Peyer's patch (tissue), 4 donors: ENCODE results near the gene ST8SIA3. TPM values are rescaled to one million over a fixed set of nuclear protein-coding genes. Genes with fewer than 3 reads are reported as not detected.

Source experiments
- DNase-seq, 3 donors: peaks; one replicate each; pipeline ENCODE4 v3.0.0-alpha.2; 2017 to 2019
- H3K27ac ChIP-seq, 4 donors: fragments of 200-600 bp; sonication (generic); one replicate each; pipeline ENCODE4 v1.5.1; 2016 to 2019
- H3K27me3 ChIP-seq, 2 donors: fragments of 200-600 bp; sonication (generic); one replicate each; pipeline ENCODE4 v1.5.1; 2019
- H3K36me3 ChIP-seq, 3 donors: fragments of 200-600 bp; sonication (generic); one replicate each; pipeline ENCODE4 v1.5.1; 2016 to 2019
- H3K4me1 ChIP-seq, 4 donors: fragments of 200-600 bp; sonication (generic); one replicate each; pipeline ENCODE4 v1.5.1; 2016 to 2019
- H3K4me3 ChIP-seq, 4 donors: fragments of 200-600 bp; sonication (generic); 1 replicate in 3 of 4; 2 replicates in 1 of 4; pipeline ENCODE4 v1.5.1; 2016 to 2019; ENCODE audit warnings: mild to moderate bottlenecking in 1 of 4
- H3K9me3 ChIP-seq, 4 donors: fragments of 200-600 bp; sonication (generic); one replicate each; pipeline ENCODE4 v1.5.1; 2016 to 2019; ENCODE audit warnings: mild to moderate bottlenecking in 1 of 4
- CTCF ChIP-seq, 6 experiments: fragments of 450-650 bp in 4 of 6; fragments of 200-600 bp in 2 of 6; sonication (generic) in 1 of 6; IDR thresholded peaks; one replicate each; pipeline ENCODE4 v1.5.1; 2017 to 2019; ENCODE audit warnings: antibody characterized with exemption in 6 of 6, mild to moderate bottlenecking in 3 of 6, moderate library complexity in 1 of 6
- POLR2A ChIP-seq, 2 donors: fragments of 450-650 bp; IDR thresholded peaks; one replicate each; pipeline ENCODE4 v1.5.1; 2017; ENCODE audit warnings: antibody characterized with exemption in 2 of 2, mild to moderate bottlenecking in 2 of 2, moderate library complexity in 2 of 2
- total RNA-seq, 4 donors: library from RNA; depleted of rRNA; stranded (reverse); fragments of >200 nt; gene quantifications; one replicate each; pipeline ENCODE4 v1.1.0, GENCODE V29; 2016

ST8SIA3 gene
- total RNA-seq, 4 donors from 2014 or later: 0.09 to 0.13 TPM; not detected in 2

- DNase-seq: no peak
Observed at GRCh38 chr18:57326718-57327323, 25.5 kb upstream of the ST8SIA3 start.

GRCh38 chr18:57328665-57329064, 23.7 kb upstream of the ST8SIA3 start:
- no peak overlapping the region for H3K4me3 ChIP-seq
- H3K27ac ChIP-seq: no peak overlapping the region
- DNase-seq: no peak
- no peaks in the 10 kb centered on the region for H3K27me3 ChIP-seq
- no peaks in the 10 kb centered on the region for H3K9me3 ChIP-seq
- no peak for TF ChIP-seq POLR2A (IDR thresholded peaks at IDR 0.05)
- TF ChIP-seq CTCF (IDR thresholded peaks at IDR 0.05): no peak
- no peaks in the 10 kb centered on the region for H3K36me3 ChIP-seq
- no peaks in the 10 kb centered on the region for H3K4me1 ChIP-seq

More at GRCh38 chr18:57326718-57327323, 25.5 kb upstream of the ST8SIA3 start:
- no peak overlapping the region for H3K4me3 ChIP-seq
- no peaks in the 10 kb centered on the region for H3K27me3 ChIP-seq
- H3K36me3 ChIP-seq: no peaks in the 10 kb centered on the region
- no peaks in the 10 kb centered on the region for H3K9me3 ChIP-seq
- H3K27ac ChIP-seq: no peak overlapping the region
- TF ChIP-seq POLR2A (IDR thresholded peaks at IDR 0.05) (no peak), CTCF (IDR thresholded peaks at IDR 0.05) (no peak)
- H3K4me1 ChIP-seq: no peaks in the 10 kb centered on the region

- H3K27ac ChIP-seq: no peak overlapping the region
- TF ChIP-seq POLR2A (IDR thresholded peaks at IDR 0.05) (no peak), CTCF (IDR thresholded peaks at IDR 0.05) (no peak)
- H3K4me3 ChIP-seq: no peak overlapping the region
- H3K36me3 ChIP-seq: no peaks in the 10 kb centered on the region
- H3K4me1 ChIP-seq: no peaks in the 10 kb centered on the region
- H3K27me3 ChIP-seq: no peaks in the 10 kb centered on the region
- no peaks in the 10 kb centered on the region for H3K9me3 ChIP-seq
- no peak for DNase-seq
Observed at GRCh38 chr18:57329856-57330255, 22.5 kb upstream of the ST8SIA3 start.

- Histone ChIP-seq H3K27me3 (no peaks in the 10 kb centered on the region), H3K9me3 (no peaks in the 10 kb centered on the region), H3K4me3 (no peak overlapping the region), H3K36me3 (no peaks in the 10 kb centered on the region), H3K4me1 (no peaks in the 10 kb centered on the region), H3K27ac (no peak overlapping the region)
- DNase-seq: no peak
- TF ChIP-seq CTCF (IDR thresholded peaks at IDR 0.05): no peak
- no peak for TF ChIP-seq POLR2A (IDR thresholded peaks at IDR 0.05)
Observed at GRCh38 chr18:57331718-57332117, 20.6 kb upstream of the ST8SIA3 start.

- Histone ChIP-seq H3K4me1 (no peaks in the 10 kb centered on the region), H3K9me3 (no peaks in the 10 kb centered on the region), H3K27me3 (no peaks in the 10 kb centered on the region), H3K36me3 (no peaks in the 10 kb centered on the region), H3K4me3 (no peak overlapping the region), H3K27ac (no peak overlapping the region)
- TF ChIP-seq CTCF (IDR thresholded peaks at IDR 0.05) (no peak), POLR2A (IDR thresholded peaks at IDR 0.05) (no peak)
- DNase-seq: no peak
Observed at GRCh38 chr18:57333940-57334339, 18.4 kb upstream of the ST8SIA3 start.

- no peaks in the 10 kb centered on the region for H3K36me3 ChIP-seq
- no peak overlapping the region for H3K4me3 ChIP-seq
- no peak for DNase-seq
- H3K4me1 ChIP-seq: no peaks in the 10 kb centered on the region
- H3K27me3 ChIP-seq: no peaks in the 10 kb centered on the region
- H3K9me3 ChIP-seq: no peaks in the 10 kb centered on the region
- TF ChIP-seq CTCF (IDR thresholded peaks at IDR 0.05) (no peak), POLR2A (IDR thresholded peaks at IDR 0.05) (no peak)
- no peak overlapping the region for H3K27ac ChIP-seq
Observed at GRCh38 chr18:57334383-57334782, 18.0 kb upstream of the ST8SIA3 start.
